Bronchial epithelial cell (primary cell): ENCODE results near the gene USH1C. TPM values are rescaled to one million over a fixed set of nuclear protein-coding genes. Genes with fewer than 3 reads are reported as not detected.

ENCODE experiments used
- DNase-seq: peaks from one replicate; pipeline ENCODE4 v3.0.0-alpha.2; 2010; ENCODE audit warnings: low read depth
- FAIRE-seq: peaks from 2 replicates; lab custom pipeline; 2011; peaks lifted over from hg19 to GRCh38; lab: Jason Lieb, UNC
- H3K27me3 ChIP-seq: 2 replicates; pipeline ENCODE4 v1.5.1; 2011; ENCODE audit warnings: low read length; ENCODE audit not compliant: control insufficient read depth, insufficient read depth
- H3K36me3 ChIP-seq: 2 replicates; pipeline ENCODE4 v1.5.1; 2011; ENCODE audit warnings: low read length; ENCODE audit not compliant: control insufficient read depth, insufficient read depth
- H3K4me3 ChIP-seq: 2 replicates; pipeline ENCODE4 v1.5.1; 2011; ENCODE audit warnings: mild to moderate bottlenecking, low read depth, low read length, control low read depth
- CTCF ChIP-seq: IDR thresholded peaks from 2 replicates; pipeline ENCODE4 v1.5.1; 2011; ENCODE audit warnings: mild to moderate bottlenecking, moderate library complexity, low read length, control low read depth, inconsistent platforms; ENCODE audit not compliant: insufficient read depth, severe bottlenecking
- total RNA-seq: library from RNA; depleted of rRNA; stranded (reverse); fragments of >200 nt; gene quantifications from 2 replicates; pipeline ENCODE4 v1.2.1, GENCODE V29; 2014

Gene USH1C
- total RNA-seq, 1 donor from 2014 or later: not detected

DNA sequence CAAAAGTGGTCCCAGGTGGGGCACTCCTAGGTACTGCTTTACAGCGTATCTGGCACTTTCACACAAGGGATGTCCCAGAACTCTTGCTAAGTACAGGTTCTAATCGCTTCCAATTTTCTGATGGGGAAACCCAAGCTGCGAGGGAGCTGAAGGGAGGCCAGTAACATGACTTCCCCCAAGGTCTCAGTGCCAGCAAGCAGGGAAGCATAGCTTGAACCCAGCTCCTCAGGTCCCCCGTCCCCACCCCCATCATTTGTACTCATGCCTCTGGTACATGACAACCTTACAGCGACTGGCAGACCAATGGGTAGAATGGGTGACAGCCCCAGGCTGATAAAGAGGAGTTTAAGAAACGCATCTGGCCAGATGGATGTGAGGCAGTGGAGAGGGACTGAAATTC, 66.9 kb downstream of the USH1C start:
- no peak overlapping the region for H3K4me3 ChIP-seq
- no peak for DNase-seq
- no peak for FAIRE-seq
- peaks cover 24% of the 10 kb centered on the region for H3K27me3 ChIP-seq
- TF ChIP-seq CTCF: no peak
- H3K36me3 ChIP-seq: no peaks in the 10 kb centered on the region

GRCh38 chr11:17477084-17477333, 67.2 kb downstream of the USH1C start:
- no peak for FAIRE-seq
- no peak for DNase-seq
- Histone ChIP-seq H3K27me3 (peaks cover 24% of the 10 kb centered on the region), H3K4me3 (no peak overlapping the region), H3K36me3 (no peaks in the 10 kb centered on the region)
- TF ChIP-seq CTCF: no peak

DNA sequence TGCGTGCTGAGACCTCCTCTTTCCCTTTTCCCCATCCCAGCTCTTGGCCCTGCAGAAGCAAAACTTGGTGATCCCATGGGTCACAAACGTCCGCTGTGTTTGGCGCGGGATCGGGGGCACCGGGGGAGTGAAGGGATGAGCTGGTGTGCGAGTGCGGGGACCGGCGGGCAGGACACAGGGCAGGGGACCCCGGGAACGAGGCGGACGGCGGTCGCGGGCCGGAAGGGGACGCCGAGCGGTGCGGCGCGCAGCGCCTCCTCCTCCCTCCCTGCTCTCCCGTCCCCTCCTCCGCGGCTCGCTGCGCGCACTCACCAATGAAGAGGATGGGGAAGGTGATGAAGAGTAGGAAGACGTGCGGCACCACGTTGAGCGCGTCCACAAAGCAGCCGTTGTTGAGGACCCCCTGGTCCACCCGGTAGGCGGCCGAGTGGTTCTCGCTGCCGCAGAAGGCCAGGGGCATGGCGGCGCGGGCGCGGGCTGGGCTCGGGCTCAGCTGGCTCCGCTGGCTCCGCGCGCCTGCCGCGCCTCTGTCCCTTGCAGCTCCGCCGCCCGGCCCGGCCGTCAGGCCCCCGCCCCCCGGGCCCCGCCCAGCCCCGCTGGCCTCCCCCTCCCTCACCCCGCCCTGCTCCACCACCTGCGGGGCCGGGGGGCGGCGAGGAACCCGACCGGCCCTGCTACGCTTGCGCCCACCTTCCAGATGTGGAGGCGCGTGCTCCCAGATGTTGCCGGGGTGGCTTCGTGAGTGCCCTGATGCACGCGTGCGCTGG, 67.7 kb downstream of the USH1C start, which contains the start of gene ABCC8:
ABCC8 (minus strand) TSS at position 529 of the 767 bp plus-strand sequence; CDS start at position 460, 69 bp downstream.
- peaks cover 24% of the 10 kb centered on the region for H3K27me3 ChIP-seq
- H3K36me3 ChIP-seq: no peaks in the 10 kb centered on the region
- DNase-seq: no peak
- no peak for TF ChIP-seq CTCF
- no peak for FAIRE-seq
- H3K4me3 ChIP-seq: no peak within 1 kb of the TSS

- H3K27me3 ChIP-seq: peaks cover 24% of the 10 kb centered on the region
- TF ChIP-seq CTCF: no peak
- FAIRE-seq: no peak
Measured at GRCh38 chr11:17475666-17476316, 68.4 kb downstream of the USH1C start.

GRCh38 chr11:17473071-17473744, 71.0 kb downstream of the USH1C start:
- H3K4me3 ChIP-seq: no peak overlapping the region
- H3K27me3 ChIP-seq: peaks cover 24% of the 10 kb centered on the region
- DNase-seq (peak; percentile 32), FAIRE-seq (no peak)
- TF ChIP-seq CTCF: no peak
- H3K36me3 ChIP-seq: no peaks in the 10 kb centered on the region

More at GRCh38 chr11:17475666-17476316, 68.4 kb downstream of the USH1C start:
- Histone ChIP-seq H3K36me3 (no peaks in the 10 kb centered on the region), H3K4me3 (no peak overlapping the region)
- no peak for DNase-seq
